AG09309 (cell line): ENCODE data around the gene PSMD2.

Experiments
- DNase-seq: peaks from one replicate; pipeline ENCODE4 v3.0.0-alpha.2; 2010; ENCODE audit warnings: low read depth
- H3K4me3 ChIP-seq: 2 replicates; pipeline ENCODE4 v1.5.1; 2011; ENCODE audit warnings: mild to moderate bottlenecking, low read depth, low read length, moderate library complexity; ENCODE audit not compliant: control insufficient read depth
- TF ChIP-seq, protein P1 (sequence below): IDR thresholded peaks from 2 replicates; pipeline ENCODE4 v1.5.1; 2011; ENCODE audit warnings: mild to moderate bottlenecking, low read depth, low read length, inconsistent platforms; ENCODE audit not compliant: insufficient read depth, control insufficient read depth; ENCODE audit errors: missing control alignments

The PSMD2 gene

DNA sequence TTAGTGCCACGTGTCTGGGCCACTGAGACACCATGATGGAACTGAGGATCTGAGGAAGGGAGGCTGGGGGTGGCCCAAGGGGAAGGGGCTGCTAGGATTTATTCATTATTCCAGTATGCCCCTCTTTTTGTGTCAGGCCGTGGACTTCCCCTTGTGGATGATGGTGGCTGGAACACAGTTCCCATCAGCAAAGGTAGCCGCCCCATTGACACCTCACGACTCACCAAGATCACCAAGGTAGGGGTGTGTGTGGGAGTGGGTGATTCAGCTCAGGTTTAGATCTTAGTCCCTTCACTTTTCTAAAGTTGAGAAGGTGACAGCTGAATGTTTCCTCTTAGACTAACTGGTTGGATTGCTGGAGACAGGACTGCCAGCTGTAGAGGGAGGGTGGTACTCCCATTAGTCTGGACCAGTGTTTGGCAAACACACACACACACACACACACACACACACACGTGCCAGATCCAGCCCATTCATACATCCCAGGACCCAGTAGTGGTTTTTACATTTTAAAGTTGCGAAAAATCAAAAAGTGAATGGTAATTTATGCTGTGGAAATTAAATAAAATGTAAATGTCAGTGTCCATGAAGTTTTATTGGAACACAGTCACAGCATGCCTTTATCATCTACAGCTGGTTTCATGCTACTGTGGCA is 26.8 kb downstream of the PSMD2 start:
- TF ChIP-seq, protein P1, sequence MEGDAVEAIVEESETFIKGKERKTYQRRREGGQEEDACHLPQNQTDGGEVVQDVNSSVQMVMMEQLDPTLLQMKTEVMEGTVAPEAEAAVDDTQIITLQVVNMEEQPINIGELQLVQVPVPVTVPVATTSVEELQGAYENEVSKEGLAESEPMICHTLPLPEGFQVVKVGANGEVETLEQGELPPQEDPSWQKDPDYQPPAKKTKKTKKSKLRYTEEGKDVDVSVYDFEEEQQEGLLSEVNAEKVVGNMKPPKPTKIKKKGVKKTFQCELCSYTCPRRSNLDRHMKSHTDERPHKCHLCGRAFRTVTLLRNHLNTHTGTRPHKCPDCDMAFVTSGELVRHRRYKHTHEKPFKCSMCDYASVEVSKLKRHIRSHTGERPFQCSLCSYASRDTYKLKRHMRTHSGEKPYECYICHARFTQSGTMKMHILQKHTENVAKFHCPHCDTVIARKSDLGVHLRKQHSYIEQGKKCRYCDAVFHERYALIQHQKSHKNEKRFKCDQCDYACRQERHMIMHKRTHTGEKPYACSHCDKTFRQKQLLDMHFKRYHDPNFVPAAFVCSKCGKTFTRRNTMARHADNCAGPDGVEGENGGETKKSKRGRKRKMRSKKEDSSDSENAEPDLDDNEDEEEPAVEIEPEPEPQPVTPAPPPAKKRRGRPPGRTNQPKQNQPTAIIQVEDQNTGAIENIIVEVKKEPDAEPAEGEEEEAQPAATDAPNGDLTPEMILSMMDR, result no peak
- no peak overlapping the region for H3K4me3 ChIP-seq
- no peak for DNase-seq

DNA sequence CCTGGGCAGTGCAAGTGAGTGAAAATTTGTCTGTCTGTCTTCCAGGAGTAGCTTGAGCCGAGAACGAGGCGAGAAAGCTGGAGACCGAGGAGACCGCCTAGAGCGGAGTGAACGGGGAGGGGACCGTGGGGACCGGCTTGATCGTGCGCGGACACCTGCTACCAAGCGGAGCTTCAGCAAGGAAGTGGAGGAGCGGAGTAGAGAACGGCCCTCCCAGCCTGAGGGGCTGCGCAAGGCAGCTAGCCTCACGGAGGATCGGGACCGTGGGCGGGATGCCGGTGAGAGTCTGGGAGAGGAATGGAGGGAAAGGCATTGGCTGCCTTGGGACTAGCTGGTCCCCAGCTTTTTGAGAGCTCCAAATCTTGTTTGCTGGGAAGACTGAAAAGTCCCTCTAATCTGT is 28.1 kb downstream of the PSMD2 start:
- TF ChIP-seq, protein P1, result no peak

DNA sequence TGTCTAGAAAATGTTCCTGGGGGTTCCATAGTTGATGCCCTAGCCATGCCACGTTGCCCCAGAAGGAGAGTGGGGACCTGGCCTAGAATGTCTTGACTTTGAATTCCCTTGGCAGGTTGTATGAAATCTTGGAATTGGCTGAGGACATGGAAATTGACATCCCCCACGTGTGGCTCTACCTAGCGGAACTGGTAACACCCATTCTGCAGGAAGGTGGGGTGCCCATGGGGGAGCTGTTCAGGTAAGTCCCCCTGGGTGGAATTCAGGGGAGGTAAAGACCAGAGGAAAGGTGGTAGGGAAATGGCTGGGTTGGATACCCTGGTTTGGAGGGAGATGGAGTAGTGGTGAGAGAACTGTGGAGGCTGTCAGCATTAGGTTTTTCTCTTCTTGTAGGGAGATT is 29.5 kb downstream of the PSMD2 start:
- no peak overlapping the region for H3K4me3 ChIP-seq
- TF ChIP-seq, protein P1, result no peak
- DNase-seq, result no peak

More for the DNA sequence above, 28.1 kb downstream of the PSMD2 start:
- H3K4me3 ChIP-seq, result no peak overlapping the region
- DNase-seq, result no peak

DNA sequence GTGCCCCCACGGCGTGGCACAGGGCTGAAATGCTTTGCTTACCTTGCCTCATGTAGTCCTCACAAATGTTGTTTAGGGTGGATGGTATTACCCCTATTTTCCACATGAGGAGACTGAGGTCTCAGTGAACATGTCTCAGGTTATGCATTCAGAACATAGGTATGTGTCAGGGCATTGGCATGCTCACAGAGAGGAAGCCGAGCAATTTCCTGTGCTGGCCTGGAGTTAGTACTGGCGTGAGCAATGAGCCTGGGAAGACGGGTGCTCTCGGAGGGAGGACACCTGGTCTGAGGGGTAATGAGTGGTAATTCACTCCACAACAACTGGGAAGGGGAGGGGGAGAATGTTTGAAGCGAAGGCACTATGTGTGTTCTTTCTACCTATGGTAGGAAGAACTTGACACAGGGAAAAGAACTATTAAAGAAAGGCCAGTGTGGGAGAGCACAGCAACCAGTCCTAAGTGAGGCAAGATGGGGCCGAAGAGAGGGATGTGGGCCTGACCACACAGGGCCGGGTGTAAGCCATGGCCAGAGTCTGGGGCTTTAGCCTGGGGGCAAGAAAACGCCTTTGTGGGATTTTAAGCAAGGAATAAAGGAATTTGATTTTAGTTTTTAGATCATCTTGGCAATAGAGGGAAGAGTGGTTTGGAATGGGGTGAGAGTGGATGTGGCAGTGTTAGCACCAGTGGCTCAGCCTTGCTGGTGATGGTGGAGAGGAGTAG is 33.5 kb downstream of the PSMD2 start:
- no peak overlapping the region for H3K4me3 ChIP-seq
- peak; percentile 65 for DNase-seq
- TF ChIP-seq, protein P1, result no peak

DNA sequence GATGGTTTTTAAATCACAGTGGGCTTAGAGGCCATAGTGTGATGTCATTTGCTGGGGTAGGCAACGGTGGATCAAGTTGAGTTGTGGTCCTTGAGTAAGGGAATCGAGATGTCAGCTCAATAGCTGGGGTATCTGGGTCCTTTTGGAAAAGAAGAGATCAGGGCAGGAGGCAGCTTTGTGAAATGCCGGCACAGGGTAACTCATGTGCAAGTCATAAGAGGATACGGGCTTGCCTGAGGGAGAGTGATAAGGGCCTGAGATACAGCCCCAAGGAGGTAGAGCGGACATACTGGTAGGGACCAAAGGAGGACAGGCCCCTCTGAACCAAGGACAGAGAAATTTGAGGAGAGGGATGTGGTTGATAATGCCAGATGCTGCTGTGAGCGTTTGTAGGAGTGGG is 34.1 kb downstream of the PSMD2 start:
- H3K4me3 ChIP-seq, result no peak overlapping the region
- TF ChIP-seq, protein P1, result no peak
- DNase-seq, result no peak

DNA sequence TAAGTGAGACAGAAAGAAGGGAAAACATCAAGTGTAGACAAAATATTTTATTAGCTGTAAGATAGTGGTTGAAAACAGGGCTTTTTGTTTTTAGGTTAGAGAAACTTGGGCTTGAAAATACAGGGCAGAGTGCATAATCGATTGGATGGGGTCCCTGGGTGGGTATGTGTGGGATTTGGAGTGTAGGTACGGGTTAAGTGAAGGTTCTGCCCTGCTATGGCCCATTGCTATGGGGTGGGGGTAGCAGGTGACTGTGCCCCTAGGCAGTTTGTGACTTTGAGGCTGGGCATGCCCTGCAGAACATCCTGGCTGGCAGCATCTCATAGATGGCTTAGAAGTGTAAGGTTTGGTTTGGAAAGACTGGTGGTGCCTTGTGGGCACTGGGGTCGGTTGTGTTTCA is 34.7 kb downstream of the PSMD2 start:
- no peak overlapping the region for H3K4me3 ChIP-seq
- no peak for DNase-seq
- TF ChIP-seq, protein P1, result no peak
